Psoas muscle (tissue), 8 donors: ENCODE results near the gene SMIM20. TPM values are rescaled to one million over a fixed set of nuclear protein-coding genes. Genes with fewer than 3 reads are reported as not detected.

Source experiments
- ATAC-seq, 4 donors: fragments of 200-7000 bp; cut with Tn5 transposase; one replicate each; pipeline ENCODE4 v1.9.1; 2020; ENCODE audit warnings: moderate library complexity in 3 of 4, mild to moderate bottlenecking in 2 of 4
- DNase-seq, 2 donors: peaks; one replicate each; pipeline ENCODE4 v3.0.0-alpha.2; 2020
- H3K27ac ChIP-seq: fragments of 200-600 bp; one replicate; pipeline ENCODE4 v1.8.0; 2022
- H3K27me3 ChIP-seq, 3 donors: fragments of 200-600 bp in 1 of 3; one replicate each; pipeline versions ENCODE4 v1.6.1 to v1.8.0; 2013 to 2022; ENCODE audit warnings: low read length in 2 of 3, mild to moderate bottlenecking in 2 of 3, moderate library complexity in 1 of 3; ENCODE audit not compliant: insufficient read depth in 3 of 3
- H3K36me3 ChIP-seq, 2 donors: fragments of 200-600 bp in 1 of 2; one replicate each; pipeline versions ENCODE4 v1.6.1 to v1.8.0; 2013 to 2022; ENCODE audit warnings: low read depth in 1 of 2, mild to moderate bottlenecking in 1 of 2, moderate library complexity in 1 of 2; ENCODE audit not compliant: insufficient read depth in 1 of 2
- H3K4me1 ChIP-seq: fragments of 200-600 bp; one replicate; pipeline ENCODE4 v1.8.0; 2022
- H3K4me3 ChIP-seq: fragments of 200-600 bp; one replicate; pipeline ENCODE4 v1.8.0; 2022; ENCODE audit warnings: mild to moderate bottlenecking
- H3K9me3 ChIP-seq: fragments of 200-600 bp; one replicate; pipeline ENCODE4 v1.8.0; 2022
- CTCF ChIP-seq: fragments of 200-600 bp; IDR thresholded peaks from one replicate; pipeline ENCODE4 v1.8.0; 2022; ENCODE audit warnings: antibody characterized with exemption
- WGBS, 3 donors: extraction: QIAGEN DNeasy Blood & Tissue Kit; methylation state at CpG; one replicate each; pipeline versions ENCODE4 v1.1.6 to v1.1.7; 2013; 5-methylcytosine and 5-hydroxymethylcytosine counted together
- intact Hi-C, 2 donors: fragments of 100-400 bp; cut with DNase I; formaldehyde crosslinking; loops; one replicate each; pipeline versions ENCODE4 v1.11.0 to v1.14.2; 2022
- polyA plus RNA-seq, 3 donors: library from polyadenylated mRNA; stranded (reverse); fragments of 200-250 nt; gene quantifications; one replicate each; pipeline ENCODE4 v1.2.3, GENCODE V29; 2013
- total RNA-seq, 4 donors: library from RNA; stranded (reverse); fragmentation: NEBNext Ultra II Directional in 2 of 4; extraction: Animal tissue kit (Norgen Biotek cat#: 25700) in 2 of 4; gene quantifications; one replicate each; pipeline versions ENCODE4 v1.2.1 to v1.2.4, GENCODE V29; 2021 to 2023
- donor health status: healthy with polysubstance abuse.
- donor health status: DM: no; HTN: no; CAD: no; lungs with moderate emphysema.
- donor health status: Bipolar disorder and iron deficiency.
- donor health status: healthy.
- donor health status: DM: yes; HTN: yes; CAD: no.
- donor health status: DM: no; HTN: no; CAD: no.
- donor health status: DM: no; HTN: no; CAD: no.
- donor health status: DM: yes; HTN: yes; CAD: no.

SMIM20 gene
- total and polyA plus RNA-seq, 7 donors: 30.9 to 100 (median 47.6) TPM

- no peak for DNase-seq
- Histone ChIP-seq H3K4me3 (no peak overlapping the region), H3K9me3 (no peaks in the 10 kb centered on the region), H3K27me3 (no peaks in the 10 kb centered on the region), H3K4me1 (no peaks in the 10 kb centered on the region), H3K36me3 (no peaks in the 10 kb centered on the region), H3K27ac (no peak overlapping the region)
- intact Hi-C loops: no loop called here
- no peak for TF ChIP-seq CTCF
- 43 to 64% (median 51%) methylated on average over 9 of the region's 9 CpGs for WGBS, 3 donors
- ATAC-seq: no peak
Observed at GRCh38 chr4:25878676-25879075, 35.3 kb upstream of the SMIM20 start.

GRCh38 chr4:25879091-25879584 is 34.9 kb upstream of the SMIM20 start:
- Histone ChIP-seq H3K4me3 (no peak overlapping the region), H3K9me3 (no peaks in the 10 kb centered on the region), H3K4me1 (no peaks in the 10 kb centered on the region), H3K36me3 (no peaks in the 10 kb centered on the region), H3K27ac (no peak overlapping the region), H3K27me3 (no peaks in the 10 kb centered on the region)
- DNase-seq (no peak), ATAC-seq (no peak)
- no peak for TF ChIP-seq CTCF
- 55 to 79% (median 59%) methylated on average over 9 of the region's 9 CpGs for WGBS, 3 donors
- intact Hi-C loops: no loop called here

GRCh38 chr4:25879587-25879986 is 34.4 kb upstream of the SMIM20 start:
- no peaks in the 10 kb centered on the region for H3K9me3 ChIP-seq
- intact Hi-C loops: no loop called here
- 93 to 97% (median 97%) methylated on average over 6 of the region's 6 CpGs for WGBS, 3 donors
- no peak overlapping the region for H3K27ac ChIP-seq
- H3K4me3 ChIP-seq: no peak overlapping the region
- no peaks in the 10 kb centered on the region for H3K4me1 ChIP-seq
- DNase-seq (no peak), ATAC-seq (no peak)
- no peaks in the 10 kb centered on the region for H3K36me3 ChIP-seq
- no peak for TF ChIP-seq CTCF
- H3K27me3 ChIP-seq: no peaks in the 10 kb centered on the region

- Histone ChIP-seq H3K4me1 (no peaks in the 10 kb centered on the region), H3K9me3 (no peaks in the 10 kb centered on the region), H3K4me3 (no peak overlapping the region), H3K27me3 (no peaks in the 10 kb centered on the region), H3K27ac (no peak overlapping the region), H3K36me3 (no peaks in the 10 kb centered on the region)
- no peak for DNase-seq
- no peak for ATAC-seq
- intact Hi-C loops: no loop called here
- 59 to 61% (median 60%) methylated on average over 7 of the region's 7 CpGs for WGBS, 3 donors
- TF ChIP-seq CTCF: no peak
Observed at GRCh38 chr4:25879991-25880651, 33.9 kb upstream of the SMIM20 start.

GRCh38 chr4:25881193-25881592 is 32.8 kb upstream of the SMIM20 start:
- intact Hi-C loops: no loop called here

More at GRCh38 chr4:25881193-25881592, 32.8 kb upstream of the SMIM20 start:
- H3K4me3 ChIP-seq: no peak overlapping the region
- DNase-seq (no peak), ATAC-seq (no peak)
- TF ChIP-seq CTCF: no peak
- H3K4me1 ChIP-seq: no peaks in the 10 kb centered on the region
- no peaks in the 10 kb centered on the region for H3K27me3 ChIP-seq
- no peak overlapping the region for H3K27ac ChIP-seq
- H3K36me3 ChIP-seq: no peaks in the 10 kb centered on the region
- H3K9me3 ChIP-seq: no peaks in the 10 kb centered on the region
- 76 to 84% (median 82%) methylated on average over 4 of the region's 4 CpGs for WGBS, 3 donors
